Coronary artery (tissue), 2 donors: ENCODE data around the gene MUCL3.

Source experiments
- DNase-seq: peaks from one replicate; pipeline ENCODE4 v3.0.0-alpha.2; 2017; ENCODE audit warnings: low spot score
- H3K27ac ChIP-seq, 2 donors: fragments of 200-600 bp; sonication (generic); one replicate each; pipeline ENCODE4 v1.5.1; 2016 to 2019
- H3K4me3 ChIP-seq: fragments of 200-600 bp; sonication (generic); 2 replicates; pipeline ENCODE4 v1.5.1; 2016; ENCODE audit warnings: mild to moderate bottlenecking, moderate library complexity
- CTCF ChIP-seq: fragments of 200-600 bp; sonication (generic); IDR thresholded peaks from one replicate; pipeline ENCODE4 v1.5.1; 2019; ENCODE audit warnings: antibody characterized with exemption

The MUCL3 gene

GRCh38 chr6:30914076-30914853, 26.5 kb upstream of the MUCL3 start, which contains the start of gene VARS2:
Gene VARS2, plus strand, starts transcription at chr6:30914238. Its CDS starts 599 bp downstream, at chr6:30914837.
- Histone ChIP-seq H3K4me3 (peak within 1 kb of the TSS; percentile 73), H3K27ac (peak within 1 kb of the TSS; percentile 73 to 91)
- no peak for TF ChIP-seq CTCF
- DNase-seq: peak; percentile 96

- TF ChIP-seq CTCF: no peak
- Histone ChIP-seq H3K4me3 (peak overlapping the region; percentile 73), H3K27ac (peak overlapping the region; percentile 73 to 91)
- no peak for DNase-seq
Measured at GRCh38 chr6:30914854-30915590, 25.8 kb upstream of the MUCL3 start.

- no peak for DNase-seq
- TF ChIP-seq CTCF: peak; percentile 47
- peak overlapping the region in 1 of 2 donors; percentile 91 for H3K27ac ChIP-seq
- H3K4me3 ChIP-seq: peak overlapping the region; percentile 73
Measured at GRCh38 chr6:30915591-30915946, 25.2 kb upstream of the MUCL3 start.

GRCh38 chr6:30917041-30917440, 23.7 kb upstream of the MUCL3 start:
- H3K4me3 ChIP-seq: no peak overlapping the region
- DNase-seq: no peak
- H3K27ac ChIP-seq: no peak overlapping the region
- TF ChIP-seq CTCF: no peak

- no peak for TF ChIP-seq CTCF
- DNase-seq: no peak
- Histone ChIP-seq H3K27ac (no peak overlapping the region), H3K4me3 (no peak overlapping the region)
Measured at GRCh38 chr6:30917487-30917886, 23.3 kb upstream of the MUCL3 start.

GRCh38 chr6:30918670-30919069, 22.1 kb upstream of the MUCL3 start:
- no peak overlapping the region for H3K4me3 ChIP-seq
- no peak for DNase-seq
- no peak for TF ChIP-seq CTCF
- no peak overlapping the region for H3K27ac ChIP-seq
